Activated T-cell treated with anti-CD3 and anti-CD28 coated beads for 1 hour (primary cell): ENCODE results near the gene PNMT.

ENCODE experiments used
- DNase-seq: peaks from one replicate; pipeline ENCODE4 v3.0.0-alpha.2; 2020; ENCODE audit warnings: low read depth

Gene PNMT

GRCh38 chr17:39667945-39668924 is at the start of gene PNMT:
PNMT (plus strand) TSS chr17:39668453; CDS start chr17:39668476, 23 bp downstream.
- DNase-seq = peak; percentile 66

- DNase-seq = no peak
These were observed 49.1 kb upstream of the PNMT start for GRCh38 chr17:39618956-39619785.

GRCh38 chr17:39619786-39620101 is 48.5 kb upstream of the PNMT start:
- DNase-seq = no peak

- DNase-seq = peak; percentile 89
These were observed 46.5 kb upstream of the PNMT start for GRCh38 chr17:39621523-39622379.

- DNase-seq = no peak
These were observed 45.8 kb upstream of the PNMT start for GRCh38 chr17:39622380-39623006.

- DNase-seq = peak; percentile 84
These were observed 44.8 kb upstream of the PNMT start for GRCh38 chr17:39623356-39623950.

- no peak for DNase-seq
These were observed 43.9 kb upstream of the PNMT start for GRCh38 chr17:39624313-39624712.

GRCh38 chr17:39625198-39625785 is 43.0 kb upstream of the PNMT start:
- DNase-seq = no peak

GRCh38 chr17:39626171-39627046 is 41.8 kb upstream of the PNMT start, which contains the start of gene PPP1R1B:
PPP1R1B (plus strand) TSS chr17:39626952; CDS start chr17:39627393, 441 bp downstream.
- no peak for DNase-seq

GRCh38 chr17:39627047-39627711 is 41.1 kb upstream of the PNMT start:
- no peak for DNase-seq

- no peak for DNase-seq
These were observed 40.3 kb upstream of the PNMT start for GRCh38 chr17:39627712-39628516.

GRCh38 chr17:39628655-39629493 is 39.4 kb upstream of the PNMT start:
- no peak for DNase-seq

- DNase-seq = no peak
These were observed 38.8 kb upstream of the PNMT start for GRCh38 chr17:39629494-39629880.

- no peak for DNase-seq
These were observed 38.4 kb upstream of the PNMT start for GRCh38 chr17:39629898-39630297.

GRCh38 chr17:39631403-39631802 is 36.9 kb upstream of the PNMT start:
- no peak for DNase-seq

- no peak for DNase-seq
These were observed 35.9 kb upstream of the PNMT start for GRCh38 chr17:39632153-39632941.
